Activated CD4-positive, alpha-beta T cell treated with anti-CD3 and anti-CD28 coated beads for 24 hours (primary cell): Measurements from ENCODE around the gene OLIG1.

Experiments
- DNase-seq, 2 donors: peaks; one replicate each; pipeline ENCODE4 v3.0.0-alpha.2; 2020; ENCODE audit warnings: low read depth in 2 of 2

OLIG1 gene

DNA sequence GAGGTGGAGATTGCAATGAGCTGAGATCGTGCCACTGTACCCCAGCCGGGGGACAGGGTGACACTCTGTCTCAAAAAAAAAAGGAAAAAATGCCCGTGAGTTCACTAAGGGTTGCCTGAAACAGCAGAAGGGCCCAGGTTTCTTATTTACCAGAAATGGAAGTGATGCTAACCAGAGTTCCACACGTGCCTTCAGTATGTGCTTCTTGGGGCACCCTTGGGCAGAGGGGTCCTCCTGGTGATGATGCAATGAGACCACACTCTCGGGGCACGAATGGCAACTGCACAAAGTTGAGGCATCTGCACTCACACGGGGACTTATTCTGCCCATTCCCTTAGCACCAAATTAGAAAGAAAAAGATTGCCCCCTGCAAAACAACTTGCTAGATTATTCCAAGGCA lies 29.2 kb downstream of the OLIG1 start:
- no peak for DNase-seq

DNA sequence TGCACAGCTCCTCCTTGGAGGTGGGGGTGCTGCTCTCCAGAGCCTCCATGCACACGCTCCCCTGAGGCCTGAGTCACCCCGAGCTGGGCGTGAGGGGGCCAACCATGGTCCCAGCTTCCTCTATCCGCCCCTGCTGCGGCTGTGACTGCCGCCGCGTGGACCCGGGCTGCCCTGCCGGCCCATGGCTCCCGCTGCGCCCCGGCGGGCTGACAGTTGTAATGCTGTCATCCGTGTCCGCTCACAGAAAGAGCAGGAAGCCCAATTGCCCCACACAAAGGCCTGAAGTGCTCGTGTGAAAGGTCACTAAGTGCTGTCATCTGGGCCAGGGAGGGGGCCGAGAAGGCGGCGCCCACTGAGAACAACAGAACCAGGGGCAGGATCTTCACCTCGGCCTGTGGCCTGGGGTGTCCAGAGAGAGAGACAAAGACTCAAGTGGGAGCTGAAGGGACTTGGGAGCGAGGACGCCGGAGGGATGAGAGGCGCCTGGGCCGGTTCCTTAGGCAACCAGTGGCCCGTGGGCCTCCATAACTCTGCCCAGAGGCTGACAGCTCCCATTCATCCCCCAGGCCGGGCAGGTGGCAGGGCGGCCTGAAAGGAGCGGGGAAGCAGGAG lies 31.5 kb downstream of the OLIG1 start:
- no peak for DNase-seq

DNA sequence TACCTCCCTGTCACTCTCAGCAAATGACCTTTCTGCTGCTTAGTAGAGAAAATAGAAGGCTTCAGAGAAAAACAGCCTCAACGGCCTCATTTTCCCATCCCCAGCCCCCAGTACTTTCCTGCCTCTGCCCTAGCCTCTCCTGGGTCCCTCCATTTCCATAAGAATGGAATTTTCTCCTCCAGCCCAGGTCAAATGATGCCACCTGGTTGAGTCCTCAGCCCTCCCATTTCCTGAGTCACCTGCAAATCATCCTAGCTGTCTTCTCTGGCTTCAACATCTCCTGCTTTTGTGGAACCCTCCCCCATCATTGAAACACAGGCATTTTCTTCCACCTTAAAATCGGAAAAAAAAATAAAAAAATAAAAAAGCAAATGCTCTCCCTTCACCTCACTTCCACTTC lies 35.1 kb downstream of the OLIG1 start:
- DNase-seq = no peak

DNA sequence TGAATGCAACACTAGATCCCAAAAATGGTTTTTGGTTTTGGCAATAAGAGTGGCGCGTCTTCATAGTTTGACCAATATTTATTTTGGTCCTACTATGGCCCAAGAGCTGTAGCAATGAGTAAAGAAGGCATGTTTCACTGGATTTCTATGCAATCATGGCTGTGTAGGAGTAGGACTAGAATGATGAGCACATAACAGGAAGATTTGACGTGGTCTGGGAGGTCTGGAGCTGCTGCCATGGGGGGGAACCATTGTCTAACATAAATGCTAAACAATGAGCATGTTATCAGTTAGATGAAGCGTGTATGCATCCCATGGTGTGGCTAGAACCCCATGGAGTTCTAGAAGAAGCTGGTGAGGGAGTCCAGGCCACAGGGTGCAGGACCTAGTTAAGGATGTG lies 38.3 kb downstream of the OLIG1 start:
- DNase-seq = no peak

DNA sequence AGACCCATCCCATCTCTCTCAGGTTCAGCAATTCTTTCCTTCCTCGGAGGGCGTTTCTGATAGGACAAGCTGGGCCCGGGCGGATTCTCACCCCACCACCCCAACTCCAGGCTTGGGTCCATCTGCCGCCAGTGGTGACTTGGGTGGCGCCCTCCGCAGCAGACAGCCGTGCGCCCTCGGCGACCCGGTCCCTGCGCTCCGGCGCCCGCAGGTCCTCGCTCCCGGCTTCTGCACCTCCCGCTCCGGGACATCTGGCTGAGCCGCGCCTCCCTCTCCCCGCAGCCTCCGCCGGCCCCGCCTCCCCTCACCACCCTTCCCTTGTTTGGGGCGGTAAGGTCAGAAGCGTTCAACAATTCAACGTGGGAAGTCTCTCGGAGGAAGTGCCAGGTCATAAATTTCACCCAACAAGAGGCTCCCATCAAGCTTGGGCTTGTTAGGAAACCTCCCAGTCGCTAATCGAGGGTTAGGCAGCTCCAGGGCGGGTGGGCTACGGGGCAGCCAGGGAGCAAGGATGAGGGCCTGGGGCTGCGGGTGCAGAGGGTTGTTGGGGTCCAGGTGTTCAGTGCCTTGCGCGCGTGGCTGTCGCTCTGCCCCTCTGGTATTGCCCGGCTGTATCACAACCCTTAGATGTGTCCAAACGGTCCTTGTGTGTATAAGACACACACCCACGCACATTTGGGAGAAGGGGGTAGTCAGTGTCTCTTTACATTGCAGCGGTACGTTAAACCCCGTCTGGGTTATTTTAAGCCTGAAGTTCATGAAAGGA lies 39.8 kb downstream of the OLIG1 start:
- peak; percentile 10 to 29 for DNase-seq

DNA sequence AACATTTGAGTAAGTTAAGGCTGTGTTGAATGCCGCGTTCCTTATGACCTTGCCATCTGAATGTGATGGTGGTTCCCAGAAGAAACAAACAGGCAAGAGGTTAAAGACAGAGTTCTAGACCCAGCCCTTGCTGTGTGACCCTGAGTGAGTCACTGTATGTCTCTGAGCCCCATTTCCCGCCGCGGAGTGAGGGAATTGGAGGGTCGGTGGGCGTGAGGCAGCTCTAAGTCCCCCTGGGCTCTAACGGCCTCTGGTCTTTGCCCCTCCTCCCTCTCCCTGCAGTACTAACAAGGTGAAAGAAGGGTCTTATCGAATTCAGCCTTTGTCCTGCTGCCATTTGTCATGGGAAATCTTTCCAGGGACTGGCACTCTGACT lies 40.4 kb downstream of the OLIG1 start:
- DNase-seq = no peak

DNA sequence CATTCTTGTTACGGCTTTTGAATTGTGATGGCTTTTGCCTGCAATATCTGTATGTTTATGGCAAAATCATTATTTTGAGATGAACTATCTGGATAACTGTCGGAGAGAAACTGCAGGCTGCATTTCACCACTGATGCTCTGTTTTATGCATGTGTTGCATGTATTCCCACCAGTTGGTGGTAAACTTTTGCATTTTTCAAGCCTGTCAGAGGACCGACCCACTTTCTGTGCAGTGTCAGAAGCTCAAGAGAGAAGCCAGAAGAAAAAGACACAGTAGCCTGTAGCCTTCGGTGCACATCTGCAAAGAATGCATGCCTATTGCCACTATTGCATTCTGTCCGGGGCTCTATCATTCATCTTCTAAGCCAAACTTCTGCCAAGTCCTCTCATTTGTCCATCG lies 41.6 kb downstream of the OLIG1 start:
- no peak for DNase-seq

DNA sequence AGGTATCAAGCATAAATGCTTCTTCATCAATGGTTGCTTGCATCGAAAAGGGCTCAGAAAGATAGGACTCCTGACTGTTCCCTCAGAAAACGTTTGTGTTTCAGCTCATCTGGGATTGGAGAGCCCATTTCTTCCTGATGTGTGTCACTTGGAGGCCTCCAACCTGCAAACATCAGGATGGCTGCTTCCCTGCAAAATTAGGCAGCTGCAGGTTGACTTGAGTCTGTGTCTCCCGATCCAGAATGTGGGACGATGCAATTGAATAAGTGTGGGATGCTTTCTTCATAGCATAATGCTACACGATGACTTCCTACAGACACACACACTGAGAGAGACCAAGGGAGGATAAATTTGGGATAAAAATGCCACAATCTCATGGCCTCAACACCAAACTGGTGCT lies 42.2 kb downstream of the OLIG1 start:
- DNase-seq = no peak

DNA sequence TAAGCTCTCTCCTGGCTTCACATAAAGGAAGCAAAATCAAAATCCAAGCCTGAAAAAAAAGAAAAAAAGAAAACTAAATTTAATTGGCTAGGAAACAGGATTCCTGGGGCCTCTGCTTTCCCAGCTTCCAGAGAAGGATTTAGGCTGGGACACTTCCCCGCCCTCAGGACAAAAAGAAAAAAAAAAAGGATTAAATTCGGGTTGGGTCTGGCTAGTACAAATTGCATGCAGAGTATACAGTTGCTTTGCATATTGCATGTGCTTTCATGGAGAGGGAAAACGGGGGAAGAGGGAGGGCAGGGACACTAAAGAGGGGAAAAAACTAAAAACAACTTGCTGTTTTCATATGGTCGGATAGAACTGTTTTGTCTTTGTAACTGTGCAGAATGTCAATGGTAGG lies 42.7 kb downstream of the OLIG1 start:
- DNase-seq = no peak

DNA sequence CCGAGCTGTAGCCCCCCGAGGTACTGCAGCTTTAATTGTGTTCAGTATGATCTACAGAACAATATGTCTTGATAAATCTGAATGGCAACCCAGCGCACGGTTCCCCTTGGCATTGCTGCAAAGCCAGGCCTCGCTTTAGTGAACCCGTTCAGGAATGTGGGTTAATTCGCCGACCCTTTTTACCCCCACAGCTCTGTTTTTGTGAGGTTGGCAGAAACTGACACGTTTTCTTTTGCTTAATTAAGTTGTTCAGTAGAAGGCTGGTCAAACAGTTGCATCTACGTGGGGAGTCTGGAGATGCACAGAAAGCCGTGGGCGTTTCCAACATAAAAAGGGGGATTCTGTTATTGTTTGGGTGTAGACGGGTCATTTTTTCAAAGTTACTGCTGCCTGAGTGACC lies 43.2 kb downstream of the OLIG1 start:
- no peak for DNase-seq

DNA sequence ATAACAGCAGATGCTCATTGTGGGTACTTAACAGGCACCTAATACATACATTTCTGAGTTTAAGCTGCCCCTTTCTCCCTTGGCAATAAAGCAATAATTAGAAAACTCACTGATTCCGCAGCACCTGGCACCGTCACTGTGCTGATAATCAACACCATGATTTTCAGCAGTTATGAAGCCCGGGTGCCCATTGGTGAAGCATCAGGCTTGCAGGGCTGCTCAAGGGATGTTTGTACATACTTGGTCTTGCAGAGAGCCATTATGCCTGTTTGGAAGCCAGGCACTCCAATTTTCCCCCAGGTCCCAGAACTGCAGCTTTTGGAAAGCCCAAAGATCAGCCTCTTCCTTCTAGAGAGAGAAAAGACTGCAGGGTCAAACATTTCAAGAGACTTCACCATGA lies 44.3 kb downstream of the OLIG1 start:
- no peak for DNase-seq

DNA sequence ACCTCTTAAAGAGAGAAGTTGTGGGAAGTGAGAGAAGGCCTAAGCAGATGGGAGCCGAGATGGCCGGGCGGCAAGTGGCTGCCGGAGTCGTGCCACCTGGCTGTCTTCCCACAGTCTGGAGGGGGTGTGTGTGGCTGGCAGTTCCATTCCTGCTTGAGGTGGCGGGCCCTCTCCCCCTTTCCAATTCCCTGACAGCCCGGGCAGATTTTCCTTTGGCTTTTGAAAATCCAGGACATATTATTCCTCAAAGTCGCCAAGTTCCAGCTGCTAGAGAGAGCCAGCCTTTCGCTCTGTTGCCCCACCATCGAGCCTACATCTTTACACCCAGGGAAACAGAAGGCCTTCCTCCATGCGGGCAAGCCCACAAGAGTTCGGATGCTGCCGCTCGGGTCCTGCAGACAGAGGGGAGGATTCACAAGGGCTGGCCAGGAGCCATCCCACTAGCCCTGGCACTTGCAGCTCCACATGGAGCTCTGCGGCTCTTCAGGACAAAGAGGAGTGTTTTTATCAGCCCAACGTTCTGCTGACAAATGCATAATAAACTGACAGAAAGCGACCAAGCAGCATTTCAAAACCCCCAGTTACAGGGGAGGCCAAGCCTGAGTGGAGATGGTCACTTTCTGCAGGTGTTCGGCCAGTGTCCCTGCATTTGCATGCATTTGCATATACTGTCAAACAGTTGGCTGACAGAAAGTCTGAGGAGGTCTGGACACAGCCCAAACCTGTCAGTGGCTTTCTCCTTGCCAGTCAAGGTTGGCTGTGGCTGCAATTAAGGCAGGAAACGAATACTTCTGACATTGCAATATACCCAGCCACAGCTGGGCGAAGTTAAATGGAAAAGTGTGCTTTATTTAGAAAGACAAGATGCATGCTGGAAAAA lies 45.9 kb downstream of the OLIG1 start:
- no peak for DNase-seq

DNA sequence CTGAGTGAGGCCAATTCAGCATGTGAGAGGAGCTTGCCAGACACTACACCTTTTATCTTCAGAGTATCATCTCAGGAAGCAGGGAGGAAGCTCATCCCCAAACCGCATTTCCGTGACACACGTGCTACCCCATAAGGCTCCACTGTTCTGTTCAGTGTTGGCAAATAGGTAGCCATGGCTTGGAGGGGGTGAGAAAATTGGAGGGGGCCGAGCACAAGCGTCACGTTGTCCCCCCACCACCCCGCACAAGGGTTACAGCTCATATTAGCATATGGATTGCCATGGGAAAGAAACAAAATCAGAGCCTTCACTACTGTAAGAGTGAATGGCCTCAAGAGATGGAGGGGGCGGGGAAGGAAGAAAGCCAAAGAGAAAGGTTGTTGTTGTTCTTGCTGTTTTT lies 46.7 kb downstream of the OLIG1 start:
- no peak for DNase-seq

DNA sequence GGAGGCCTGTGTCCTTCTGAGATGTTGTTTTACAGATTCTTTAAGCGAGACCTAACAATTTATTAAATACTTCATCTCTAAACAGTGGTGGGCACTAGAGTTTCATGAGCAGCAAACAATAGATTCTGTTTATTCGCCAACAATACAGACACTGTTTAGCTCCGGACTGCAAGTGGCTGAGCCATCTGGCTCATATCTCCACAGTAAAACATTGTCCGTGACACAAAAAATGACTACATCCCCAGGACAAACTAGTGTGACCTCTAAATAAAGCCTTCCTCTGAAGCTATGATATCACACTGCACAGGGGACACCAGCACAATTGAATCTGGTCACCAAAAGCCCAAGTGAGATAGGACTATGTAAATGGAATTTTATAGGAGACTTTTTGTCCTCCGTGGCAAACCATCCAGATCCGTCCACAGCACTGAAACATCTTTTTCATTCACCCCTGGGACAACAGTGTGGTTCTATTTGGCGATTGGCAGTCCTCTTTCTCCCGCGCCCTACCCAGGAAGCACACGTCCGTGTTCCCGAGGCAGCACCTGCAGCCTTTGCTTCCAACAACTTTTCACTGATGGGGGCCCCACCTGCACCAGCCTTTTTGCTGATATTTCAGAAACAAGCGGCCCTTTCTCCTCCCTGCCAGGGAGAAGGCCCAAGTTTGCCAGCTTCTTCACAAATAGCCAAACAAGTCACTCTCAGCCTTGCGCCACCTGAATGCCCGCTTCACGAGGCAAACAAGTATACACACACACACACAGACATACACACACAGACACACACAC lies 47.4 kb downstream of the OLIG1 start:
- no peak for DNase-seq
